ENCODE data around the gene NDUFS6.

The NDUFS6 gene

GRCh38 chr5:1853531-1853930 lies 52.3 kb downstream of the NDUFS6 start:
- no peak for DNase-seq (ENCODE audit: low spot score)

- DNase-seq (ENCODE audit: low spot score), result no peak
Measured at GRCh38 chr5:1855075-1855474, 53.9 kb downstream of the NDUFS6 start.

GRCh38 chr5:1855596-1855995 lies 54.4 kb downstream of the NDUFS6 start:
- DNase-seq (ENCODE audit: low spot score), result no peak

- DNase-seq (ENCODE audit: low spot score), result no peak
Measured at GRCh38 chr5:1856596-1857255, 55.5 kb downstream of the NDUFS6 start.

GRCh38 chr5:1857256-1857600 lies 56.0 kb downstream of the NDUFS6 start:
- no peak for DNase-seq (ENCODE audit: low spot score)

GRCh38 chr5:1858436-1858835 lies 57.2 kb downstream of the NDUFS6 start:
- DNase-seq (ENCODE audit: low spot score), result no peak

GRCh38 chr5:1859099-1859498 lies 57.9 kb downstream of the NDUFS6 start:
- no peak for DNase-seq (ENCODE audit: low spot score)

- no peak for DNase-seq (ENCODE audit: low spot score)
Measured at GRCh38 chr5:1860021-1860610, 58.9 kb downstream of the NDUFS6 start.

GRCh38 chr5:1860949-1861348 lies 59.7 kb downstream of the NDUFS6 start:
- DNase-seq (ENCODE audit: low spot score), result no peak

- no peak for DNase-seq (ENCODE audit: low spot score)
Measured at GRCh38 chr5:1864896-1865440, 63.8 kb downstream of the NDUFS6 start.

GRCh38 chr5:1865486-1865885 lies 64.3 kb downstream of the NDUFS6 start:
- DNase-seq (ENCODE audit: low spot score), result no peak

Measured in NAMALWA (cell line).